Measurements from ENCODE around the gene MYH14. TPM values are rescaled to one million over a fixed set of nuclear protein-coding genes. Genes with fewer than 3 reads are reported as not detected.
A peak's percentile ranks its signal among the peaks of the same experiment; 100 is the strongest.

MYH14 gene
- total and polyA plus RNA-seq, 9 of the 15 experiments (the other 6 are each of a cell fraction or from before 2014, with no cell fraction given): 0.04 to 0.86 (median 0.19) TPM; not detected in 2

GRCh38 chr19:50269653-50270052 lies 66.2 kb downstream of the MYH14 start (continued):
- no peak for TF ChIP-seq ZHX1 (conservative IDR thresholded peaks at IDR 0.05; ENCODE audit: low read length)
- TF ChIP-seq, protein P1, sequence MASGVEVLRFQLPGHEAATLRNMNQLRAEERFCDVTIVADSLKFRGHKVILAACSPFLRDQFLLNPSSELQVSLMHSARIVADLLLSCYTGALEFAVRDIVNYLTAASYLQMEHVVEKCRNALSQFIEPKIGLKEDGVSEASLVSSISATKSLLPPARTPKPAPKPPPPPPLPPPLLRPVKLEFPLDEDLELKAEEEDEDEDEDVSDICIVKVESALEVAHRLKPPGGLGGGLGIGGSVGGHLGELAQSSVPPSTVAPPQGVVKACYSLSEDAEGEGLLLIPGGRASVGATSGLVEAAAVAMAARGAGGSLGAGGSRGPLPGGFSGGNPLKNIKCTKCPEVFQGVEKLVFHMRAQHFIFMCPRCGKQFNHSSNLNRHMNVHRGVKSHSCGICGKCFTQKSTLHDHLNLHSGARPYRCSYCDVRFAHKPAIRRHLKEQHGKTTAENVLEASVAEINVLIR (CRISPR knock-in tag; IDR thresholded peaks at IDR 0.05): no peak
- TF ChIP-seq MECOM (CRISPR knock-in tag; IDR thresholded peaks at IDR 0.05): peak; percentile 67; the same call in 1 of the 2 replicates
- TF ChIP-seq ELK3 (CRISPR knock-in tag; IDR thresholded peaks at IDR 0.05): no peak
- no peak for TF ChIP-seq ELK1 (CRISPR knock-in tag; IDR thresholded peaks at IDR 0.05)
- no peak for TF ChIP-seq POLR3G (IDR thresholded peaks at IDR 0.05; ENCODE audit: extremely low read depth, insufficient read length, insufficient replicate concordance)
- TF ChIP-seq, protein P2, sequence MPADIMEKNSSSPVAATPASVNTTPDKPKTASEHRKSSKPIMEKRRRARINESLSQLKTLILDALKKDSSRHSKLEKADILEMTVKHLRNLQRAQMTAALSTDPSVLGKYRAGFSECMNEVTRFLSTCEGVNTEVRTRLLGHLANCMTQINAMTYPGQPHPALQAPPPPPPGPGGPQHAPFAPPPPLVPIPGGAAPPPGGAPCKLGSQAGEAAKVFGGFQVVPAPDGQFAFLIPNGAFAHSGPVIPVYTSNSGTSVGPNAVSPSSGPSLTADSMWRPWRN (IDR thresholded peaks at IDR 0.05; ENCODE audit: low read depth): 0 out of 2 replicates have a peak, but pooled peaks have one; percentile 56
- no peak for TF ChIP-seq PCBP2 (IDR thresholded peaks at IDR 0.05; ENCODE audit: low read depth, low read length, poor library complexity, severe bottlenecking)
- TF ChIP-seq CBX8 (IDR thresholded peaks at IDR 0.05; ENCODE audit: borderline replicate concordance, extremely low read depth, low read depth, low read length, poor library complexity, severe bottlenecking): no peak
- no peak for TF ChIP-seq POLR2AphosphoS2 (IDR thresholded peaks at IDR 0.05; ENCODE audit: low read length)
- no peak for TF ChIP-seq SP2 (IDR thresholded peaks at IDR 0.05; ENCODE audit: extremely low read depth, low read depth, low read length, poor library complexity, severe bottlenecking)
- TF ChIP-seq C11orf30 (IDR thresholded peaks at IDR 0.05; ENCODE audit: low read depth): no peak
- TF ChIP-seq ETV1 (tag; conservative IDR thresholded peaks at IDR 0.05; ENCODE audit: low read depth): no peak
- TF ChIP-seq ZNF584 (CRISPR knock-in tag; IDR thresholded peaks at IDR 0.05; ENCODE audit: low read depth): peak; percentile 58; the same call in 1 of the 2 replicates
- no peak for TF ChIP-seq KAT8 (IDR thresholded peaks at IDR 0.05; ENCODE audit: low read depth)
- TF ChIP-seq ZNF518B (CRISPR knock-in tag; IDR thresholded peaks at IDR 0.05): no peak
- TF ChIP-seq ZBTB7A (IDR thresholded peaks at IDR 0.05; ENCODE audit: borderline replicate concordance, control insufficient read depth, low read depth, low read length): peak; percentile 81

Measured in K562 (cell line).